SK-N-SH treated with all-trans-retinoic acid at 6 μM for 48 hours (cell line): ENCODE data around the gene GUK1.

Experiments
- ARNTL ChIP-seq: fragments of 450-650 bp; formaldehyde crosslinking; IDR thresholded peaks from 2 replicates; pipeline ENCODE4 v1.5.0; 2020; ENCODE audit warnings: low read depth, mild to moderate bottlenecking, moderate library complexity, borderline replicate concordance
- BACH2 ChIP-seq: fragments of 250-450 bp; sonication (Bioruptor Pico); IDR thresholded peaks from 2 replicates; pipeline ENCODE4 v1.9.0; 2021; ENCODE audit warnings: mild to moderate bottlenecking, borderline replicate concordance
- ESRRG ChIP-seq: fragments of 250-450 bp; sonication (Bioruptor Pico); IDR thresholded peaks from 2 replicates; pipeline ENCODE4 v1.6.1; 2021; ENCODE audit warnings: mild to moderate bottlenecking
- GLIS3 ChIP-seq: fragments of 250-450 bp; sonication (Bioruptor Pico); IDR thresholded peaks from 2 replicates; pipeline ENCODE4 v1.5.0; 2020; ENCODE audit warnings: mild to moderate bottlenecking, moderate library complexity
- ISL1 ChIP-seq: fragments of 250-450 bp; sonication (Bioruptor Pico); IDR thresholded peaks from 2 replicates; pipeline ENCODE4 v2.1.2; 2022; ENCODE audit warnings: mild to moderate bottlenecking, moderate library complexity
- PPARA ChIP-seq: fragments of 250-450 bp; sonication (Bioruptor Pico); IDR thresholded peaks from 2 replicates; pipeline ENCODE4 v1.5.0; 2020; ENCODE audit warnings: mild to moderate bottlenecking, borderline replicate concordance
- RARB ChIP-seq: fragments of 250-450 bp; sonication (Bioruptor Pico); IDR thresholded peaks from 2 replicates; pipeline ENCODE4 v1.8.0; 2021; ENCODE audit warnings: mild to moderate bottlenecking, moderate library complexity
- TOX ChIP-seq: fragments of 250-450 bp; sonication (Bioruptor Pico); IDR thresholded peaks from 2 replicates; pipeline ENCODE4 v1.8.0; 2021; ENCODE audit warnings: mild to moderate bottlenecking, moderate library complexity, borderline replicate concordance
- ZFP3 ChIP-seq: fragments of 250-450 bp; sonication (Bioruptor Pico); IDR thresholded peaks from 2 replicates; pipeline ENCODE4 v1.5.0; 2020; ENCODE audit warnings: mild to moderate bottlenecking, moderate library complexity
- ZNF565 ChIP-seq: fragments of 450-650 bp; formaldehyde crosslinking; conservative IDR thresholded peaks from 2 replicates; pipeline ENCODE4 v1.5.0; 2020; ENCODE audit warnings: low read depth, mild to moderate bottlenecking, moderate library complexity
- ZNF70 ChIP-seq: fragments of 450-650 bp; formaldehyde crosslinking; IDR thresholded peaks from 2 replicates; pipeline ENCODE4 v1.5.0; 2020; ENCODE audit warnings: mild to moderate bottlenecking, moderate library complexity
- ZNF8 ChIP-seq: fragments of 450-650 bp; formaldehyde crosslinking; IDR thresholded peaks from 2 replicates; pipeline ENCODE4 v1.5.0; 2020; ENCODE audit warnings: mild to moderate bottlenecking, moderate library complexity
- TF ChIP-seq, protein P1 (sequence below): fragments of 250-450 bp; sonication (Bioruptor Pico); IDR thresholded peaks from 2 replicates; pipeline ENCODE4 v1.8.0; 2021; ENCODE audit warnings: low read depth, mild to moderate bottlenecking, moderate library complexity, borderline replicate concordance
- TF ChIP-seq, protein P2 (sequence below): fragments of 250-450 bp; sonication (Bioruptor Pico); IDR thresholded peaks from 2 replicates; pipeline ENCODE4 v1.8.0; 2020; ENCODE audit warnings: mild to moderate bottlenecking, moderate library complexity, borderline replicate concordance

DNA sequence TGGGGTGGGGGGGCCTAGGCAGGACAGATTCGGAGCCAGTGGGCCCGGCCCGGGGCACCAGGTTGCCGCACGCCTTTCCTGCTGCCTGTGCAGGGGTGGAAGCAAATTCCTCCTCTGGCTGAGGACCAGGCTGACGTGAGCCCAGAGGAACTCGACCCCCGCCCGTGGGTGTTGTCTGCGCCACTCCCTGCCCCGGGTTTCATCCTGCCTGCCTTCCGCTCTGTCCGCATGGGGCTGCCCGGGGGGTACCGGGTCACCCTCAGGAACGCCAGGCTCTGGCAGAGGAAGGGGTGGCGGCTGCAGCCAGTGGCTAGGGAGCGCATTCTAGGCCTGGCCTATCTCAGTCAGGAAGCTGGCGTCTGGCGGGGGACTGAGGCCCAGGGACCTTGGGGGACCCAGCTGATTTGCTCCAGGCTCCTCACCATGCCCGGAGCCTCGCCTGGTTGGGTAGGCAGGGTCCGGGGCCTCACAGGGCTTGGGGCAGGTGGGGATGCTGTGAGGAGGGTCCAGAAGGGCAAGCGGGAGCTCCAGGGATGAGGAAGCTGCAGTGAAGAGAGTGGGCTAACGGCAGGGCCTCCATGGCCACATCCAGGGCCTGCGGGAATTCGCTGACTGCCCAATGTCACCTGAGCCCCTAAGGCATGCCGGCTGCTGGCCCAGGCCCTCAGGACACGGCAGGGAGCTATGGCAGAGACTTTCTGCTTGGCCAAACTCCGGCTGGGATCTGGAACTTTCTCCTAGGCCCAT, 23.1 kb downstream of the GUK1 start:
- TF ChIP-seq ARNTL (CRISPR knock-in tag) (no peak), ZNF70 (CRISPR knock-in tag) (no peak), BACH2 (CRISPR knock-in tag) (no peak), TOX (CRISPR knock-in tag) (no peak), ISL1 (no peak), ZNF8 (no peak), ZNF565 (CRISPR knock-in tag) (no peak), RARB (CRISPR knock-in tag) (no peak), GLIS3 (CRISPR knock-in tag) (no peak), ESRRG (CRISPR knock-in tag) (no peak), ZFP3 (CRISPR knock-in tag) (no peak), PPARA (CRISPR knock-in tag) (no peak)
- TF ChIP-seq, protein P1, sequence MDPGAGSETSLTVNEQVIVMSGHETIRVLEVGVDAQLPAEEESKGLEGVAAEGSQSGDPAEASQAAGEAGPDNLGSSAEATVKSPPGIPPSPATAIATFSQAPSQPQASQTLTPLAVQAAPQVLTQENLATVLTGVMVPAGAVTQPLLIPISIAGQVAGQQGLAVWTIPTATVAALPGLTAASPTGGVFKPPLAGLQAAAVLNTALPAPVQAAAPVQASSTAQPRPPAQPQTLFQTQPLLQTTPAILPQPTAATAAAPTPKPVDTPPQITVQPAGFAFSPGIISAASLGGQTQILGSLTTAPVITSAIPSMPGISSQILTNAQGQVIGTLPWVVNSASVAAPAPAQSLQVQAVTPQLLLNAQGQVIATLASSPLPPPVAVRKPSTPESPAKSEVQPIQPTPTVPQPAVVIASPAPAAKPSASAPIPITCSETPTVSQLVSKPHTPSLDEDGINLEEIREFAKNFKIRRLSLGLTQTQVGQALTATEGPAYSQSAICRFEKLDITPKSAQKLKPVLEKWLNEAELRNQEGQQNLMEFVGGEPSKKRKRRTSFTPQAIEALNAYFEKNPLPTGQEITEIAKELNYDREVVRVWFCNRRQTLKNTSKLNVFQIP (CRISPR knock-in tag): no peak
- TF ChIP-seq, protein P2, sequence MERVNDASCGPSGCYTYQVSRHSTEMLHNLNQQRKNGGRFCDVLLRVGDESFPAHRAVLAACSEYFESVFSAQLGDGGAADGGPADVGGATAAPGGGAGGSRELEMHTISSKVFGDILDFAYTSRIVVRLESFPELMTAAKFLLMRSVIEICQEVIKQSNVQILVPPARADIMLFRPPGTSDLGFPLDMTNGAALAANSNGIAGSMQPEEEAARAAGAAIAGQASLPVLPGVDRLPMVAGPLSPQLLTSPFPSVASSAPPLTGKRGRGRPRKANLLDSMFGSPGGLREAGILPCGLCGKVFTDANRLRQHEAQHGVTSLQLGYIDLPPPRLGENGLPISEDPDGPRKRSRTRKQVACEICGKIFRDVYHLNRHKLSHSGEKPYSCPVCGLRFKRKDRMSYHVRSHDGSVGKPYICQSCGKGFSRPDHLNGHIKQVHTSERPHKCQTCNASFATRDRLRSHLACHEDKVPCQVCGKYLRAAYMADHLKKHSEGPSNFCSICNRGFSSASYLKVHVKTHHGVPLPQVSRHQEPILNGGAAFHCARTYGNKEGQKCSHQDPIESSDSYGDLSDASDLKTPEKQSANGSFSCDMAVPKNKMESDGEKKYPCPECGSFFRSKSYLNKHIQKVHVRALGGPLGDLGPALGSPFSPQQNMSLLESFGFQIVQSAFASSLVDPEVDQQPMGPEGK (CRISPR knock-in tag): no peak
